SH-SY5Y (cell line): ENCODE data around the gene ENDOG.

Experiments used
- GATA2 ChIP-seq: IDR thresholded peaks from 2 replicates; pipeline ENCODE4 v1.6.1; 2011; ENCODE audit warnings: mild to moderate bottlenecking, low read depth, low read length
- GATA3 ChIP-seq: IDR thresholded peaks from 2 replicates; pipeline ENCODE4 v1.6.1; 2011; ENCODE audit warnings: low read depth, mild to moderate bottlenecking, low read length, moderate library complexity

DNA sequence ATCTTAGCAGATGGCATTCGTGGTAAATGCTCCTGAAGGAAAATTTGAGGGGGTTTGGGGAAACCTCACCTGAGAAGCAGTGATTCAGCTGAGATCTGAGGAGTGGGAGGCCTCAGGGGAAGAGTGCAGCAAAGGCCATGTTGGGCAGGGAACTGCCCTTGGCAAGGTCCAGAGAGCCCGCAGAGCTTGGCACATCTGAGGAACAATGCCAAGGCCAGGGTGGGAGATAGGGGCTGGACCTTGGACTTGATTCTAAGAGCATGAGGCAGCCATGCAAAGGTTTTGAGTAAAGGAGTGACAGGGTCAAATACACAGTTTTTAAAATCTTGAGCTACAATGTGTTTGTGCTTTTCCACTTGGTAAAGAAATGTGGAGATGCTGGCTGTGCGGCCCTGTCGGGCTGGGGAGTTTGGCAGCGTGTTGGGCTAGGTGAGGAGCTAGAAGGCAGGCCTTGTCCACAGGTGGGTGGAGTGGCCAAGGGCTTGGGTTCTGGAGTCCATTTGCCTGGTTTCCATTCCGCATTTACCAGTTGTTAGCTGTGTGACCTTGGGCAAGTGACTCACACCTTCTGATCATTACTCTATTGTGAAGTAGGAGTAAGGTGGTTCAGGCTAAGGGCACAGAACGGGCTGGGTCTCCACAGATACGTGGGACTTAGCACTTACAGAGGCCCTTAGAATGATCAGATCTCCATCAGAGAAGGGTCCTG, 25.2 kb upstream of the ENDOG start:
- no peak for TF ChIP-seq GATA2
- no peak for TF ChIP-seq GATA3
